HG02852 (cell line): ENCODE results near the gene AP1G1.
"Not testable (repeated sequence)": the region's sequence is repeated elsewhere in the genome, so short reads cannot be mapped to it uniquely, and the experiment has no call there.

Experiments used
- ATAC-seq: cut with Tn5 transposase; IDR thresholded peaks from one replicate; pipeline ENCODE4 v1.9.1; 2021; ENCODE audit warnings: mild to moderate bottlenecking, moderate library complexity; ENCODE audit not compliant: unreplicated experiment

Gene AP1G1

GRCh38 chr16:71707199-71707598, 101.4 kb downstream of the AP1G1 start:
- ATAC-seq: no peak

DNA sequence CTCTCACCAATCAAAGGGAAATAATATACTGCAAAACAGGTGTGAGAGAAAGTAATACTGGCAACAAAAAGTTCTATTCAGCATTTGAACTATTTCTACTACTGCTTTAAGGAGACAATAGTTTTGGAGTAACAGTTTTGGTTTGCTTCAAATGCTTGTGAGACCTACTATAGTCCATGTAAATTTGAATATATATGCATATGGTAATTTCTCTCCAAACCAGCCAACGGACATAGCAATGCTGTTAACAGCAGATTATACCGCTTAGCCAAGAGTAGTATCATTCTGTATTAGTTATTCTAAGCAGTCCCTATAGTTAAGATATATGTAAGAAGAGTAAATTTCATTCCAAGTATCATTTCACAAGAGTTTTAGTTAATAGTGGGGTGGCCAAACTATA, 102.6 kb downstream of the AP1G1 start:
- ATAC-seq: no peak

DNA sequence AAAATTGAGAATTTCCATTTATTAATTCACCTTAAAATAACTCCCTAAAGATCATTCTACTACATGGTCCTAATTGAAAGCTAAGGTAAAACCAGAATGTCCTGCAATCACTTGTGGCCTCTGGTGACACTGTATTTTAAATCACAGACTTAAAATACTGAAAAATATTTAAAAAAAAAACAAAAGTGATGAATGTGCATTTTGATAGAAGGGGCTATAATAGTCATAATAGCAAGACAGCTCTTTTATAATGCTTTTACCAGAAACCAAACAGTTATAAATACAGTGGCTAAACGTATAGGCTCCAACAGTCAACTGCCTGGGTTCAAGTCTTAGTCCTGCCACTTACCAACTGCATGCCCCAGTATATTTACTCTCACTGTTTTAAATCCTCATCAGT, 105.3 kb downstream of the AP1G1 start:
- no peak for ATAC-seq

DNA sequence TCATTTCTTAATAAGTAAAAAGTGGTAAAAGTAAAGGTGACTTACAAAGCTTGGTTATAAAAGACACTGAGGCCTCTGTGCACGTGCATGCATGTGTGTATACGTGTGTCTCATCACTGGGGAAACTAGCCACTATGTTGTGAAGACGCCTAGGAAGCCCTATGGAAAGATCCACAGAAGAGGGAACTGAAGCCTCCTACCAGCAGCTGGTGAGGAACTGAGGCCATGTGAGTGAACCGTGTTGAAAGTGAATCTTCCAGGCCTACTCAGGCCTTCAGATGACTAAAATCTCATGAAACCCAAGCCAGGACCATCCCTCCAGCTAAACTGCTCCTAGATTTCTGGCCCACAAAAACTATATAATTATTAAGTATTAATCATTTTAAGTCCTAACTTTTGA, 107.8 kb downstream of the AP1G1 start:
- ATAC-seq: no peak

- ATAC-seq: no peak
Measured at GRCh38 chr16:71698491-71698890, 110.1 kb downstream of the AP1G1 start.

- no peak for ATAC-seq
Measured at GRCh38 chr16:71693164-71693563, 115.5 kb downstream of the AP1G1 start.

DNA sequence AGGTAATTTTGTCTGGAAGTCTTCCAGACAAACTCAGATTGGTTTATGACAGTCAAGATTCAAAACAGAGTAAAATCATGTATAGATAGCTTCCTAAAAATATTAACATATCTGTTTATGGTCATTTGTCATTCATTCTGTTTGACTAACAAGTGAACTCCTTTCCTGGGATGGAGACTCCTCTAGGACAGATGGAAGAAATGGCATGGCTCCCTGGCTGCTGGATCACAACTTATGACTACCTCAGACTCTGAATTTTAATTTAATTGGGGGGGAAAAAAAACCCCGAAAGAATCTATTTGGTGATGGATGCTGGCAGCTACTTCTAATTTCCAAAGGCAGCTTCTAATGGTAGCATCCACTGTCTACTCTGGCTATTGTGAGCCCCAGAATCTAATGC, 118.7 kb downstream of the AP1G1 start:
- ATAC-seq: no peak

DNA sequence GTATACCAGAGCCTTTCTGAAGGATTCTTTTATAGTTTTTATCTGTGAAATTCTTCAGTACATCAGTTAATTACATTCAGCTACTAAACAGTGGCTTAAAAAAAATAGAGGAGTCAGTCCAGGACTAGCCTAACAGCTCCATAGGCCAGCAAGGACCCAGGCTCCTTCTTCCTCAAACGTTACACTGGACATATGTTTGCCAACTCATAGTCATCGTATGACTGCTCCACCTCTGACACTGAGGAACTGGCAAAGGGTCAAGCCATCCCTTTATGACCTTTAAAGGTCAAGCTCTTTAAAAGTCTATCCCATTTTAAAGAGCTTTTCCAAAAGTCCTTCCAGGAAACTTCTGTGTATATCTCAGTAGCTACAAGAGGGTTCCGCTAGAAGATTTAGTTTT, 120.8 kb downstream of the AP1G1 start:
- ATAC-seq: no peak

DNA sequence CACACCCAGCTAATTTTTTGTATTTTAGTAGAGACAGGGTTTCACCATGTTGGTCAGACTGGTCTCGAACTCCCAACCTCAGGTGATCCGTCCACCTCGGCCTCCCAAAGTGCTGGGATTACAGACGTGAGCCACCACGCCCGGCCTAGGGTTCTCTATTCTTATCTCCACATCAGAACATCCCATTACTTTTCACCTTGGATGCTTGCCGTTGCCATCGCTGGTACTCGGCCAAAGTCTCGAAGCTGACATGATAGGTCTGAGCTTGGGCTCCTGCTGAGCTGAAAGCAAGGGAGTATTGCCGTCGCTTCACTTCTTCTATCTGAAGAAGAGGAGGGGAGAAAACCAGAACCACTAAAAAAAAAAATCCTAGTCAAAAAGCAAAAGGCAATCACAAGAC, 124.4 kb downstream of the AP1G1 start:
- ATAC-seq: not testable (repeated sequence)

GRCh38 chr16:71681360-71681759, 127.3 kb downstream of the AP1G1 start:
- no peak for ATAC-seq
